T-cell (primary cell): ENCODE measurements around the gene GSTA3. TPM values are rescaled to one million over a fixed set of nuclear protein-coding genes. Genes with fewer than 3 reads are reported as not detected.
A peak's percentile ranks its signal among the peaks of the same experiment; 100 is the strongest.

Source experiments
- ATAC-seq, 4 experiments: fragments of 200-7000 bp in 3 of 4; fragments of 150-1000 bp in 1 of 4; cut with Tn5 transposase; replicated peaks in 1 of 4; 1 replicate in 3 of 4; 2 replicates in 1 of 4; pipeline ENCODE4 v1.10.0; 2021; ENCODE audit warnings: moderate library complexity in 3 of 4, mild to moderate bottlenecking in 2 of 4, moderate number of reproducible peaks in 1 of 4
- CTCF ChIA-PET, 2 donors: fragments of 300-600 bp; sonication (Branson Sonifier 250); formaldehyde crosslinking; loops; one replicate each; lab custom pipeline; 2022; ENCODE audit warnings: antibody characterized with exemption in 2 of 2; lab: Charles Lee
- POLR2A ChIA-PET, 2 donors: fragments of 300-600 bp; sonication (Branson Sonifier 250); formaldehyde crosslinking; loops; one replicate each; lab custom pipeline; 2022; ENCODE audit warnings: antibody characterized with exemption in 2 of 2; lab: Charles Lee
- DNase-seq, 35 experiments: peaks; one replicate each; pipeline versions ENCODE4 v3.0.0 to v3.0.0-alpha.2; 2013 to 2023
- H3K27ac ChIP-seq: one replicate; pipeline ENCODE4 v1.5.1; 2013; ENCODE audit warnings: low read length
- H3K27me3 ChIP-seq, 2 experiments: replicated peaks in 1 of 2; 1 replicate in 1 of 2; 2 replicates in 1 of 2; pipeline versions ENCODE4 v1.6.1 to v1.7.0; 2013; ENCODE audit warnings: low read length in 1 of 2, mixed read lengths in 1 of 2; ENCODE audit not compliant: control insufficient read depth in 2 of 2, insufficient read depth in 2 of 2; ENCODE audit errors: extremely low read depth in 1 of 2
- H3K36me3 ChIP-seq, 2 donors: 1 replicate in 1 of 2; 2 replicates in 1 of 2; pipeline versions ENCODE4 v1.6.1 to v1.7.0; 2013; ENCODE audit warnings: low read length in 1 of 2; ENCODE audit not compliant: control insufficient read depth in 2 of 2, insufficient read depth in 1 of 2; ENCODE audit errors: extremely low read depth in 1 of 2
- H3K4me1 ChIP-seq, 2 experiments: 1 replicate in 1 of 2; 2 replicates in 1 of 2; pipeline versions ENCODE4 v1.6.1 to v1.7.0; 2013; ENCODE audit warnings: low read length in 2 of 2, mixed read lengths in 1 of 2; ENCODE audit not compliant: insufficient read depth in 2 of 2, control insufficient read depth in 1 of 2; ENCODE audit errors: extremely low read depth in 1 of 2
- H3K4me3 ChIP-seq, 2 donors: 1 replicate in 1 of 2; 2 replicates in 1 of 2; pipeline versions ENCODE4 v1.5.1 to v1.7.0; 2013; ENCODE audit warnings: mild to moderate bottlenecking in 2 of 2, low read length in 1 of 2, moderate library complexity in 1 of 2; ENCODE audit not compliant: control insufficient read depth in 1 of 2; ENCODE audit errors: extremely low read depth in 1 of 2
- H3K9me3 ChIP-seq: 2 replicates; pipeline ENCODE4 v1.7.0; 2013
- H3K27ac Mint-ChIP-seq, 2 donors: one replicate each; pipeline ENCODE4 v1.8.0; 2020 to 2021; ENCODE audit warnings: mild to moderate bottlenecking in 2 of 2, mixed read lengths in 2 of 2
- H3K27me3 Mint-ChIP-seq, 2 donors: one replicate each; pipeline ENCODE4 v1.8.0; 2021 to 2022; ENCODE audit warnings: mixed read lengths in 2 of 2
- H3K36me3 Mint-ChIP-seq: one replicate; pipeline ENCODE4 v1.8.0; 2021; ENCODE audit warnings: mixed read lengths
- H3K4me1 Mint-ChIP-seq, 3 donors: one replicate each; pipeline ENCODE4 v1.8.0; 2020 to 2022; ENCODE audit warnings: mixed read lengths in 3 of 3, mild to moderate bottlenecking in 1 of 3
- H3K4me3 Mint-ChIP-seq, 3 donors: one replicate each; pipeline ENCODE4 v1.8.0; 2020 to 2022; ENCODE audit warnings: mild to moderate bottlenecking in 3 of 3, mixed read lengths in 3 of 3, moderate library complexity in 3 of 3
- H3K9me3 Mint-ChIP-seq, 3 donors: one replicate each; pipeline ENCODE4 v1.8.0; 2020 to 2022; ENCODE audit warnings: mixed read lengths in 3 of 3
- WGBS: methylation state at CpG from one replicate; pipeline ENCODE4 v1.1.5; 2013; ENCODE audit warnings: missing lambda C conversion rate; ENCODE audit not compliant: insufficient coverage; 5-methylcytosine and 5-hydroxymethylcytosine counted together
- total RNA-seq, 35 experiments: library from RNA in 6 of 35; stranded (reverse) in 6 of 35; fragments of 120-200 nt in 1 of 35; gene quantifications; one replicate each; pipeline versions ENCODE4 v1.2.1 to v1.2.4 and lab custom pipeline; 2013 to 2026

The GSTA3 gene
- total RNA-seq, 5 donors from 2014 or later (not counting 1 experiment from before 2014, with no cell fraction given) = not detected

- H3K36me3 Mint-ChIP-seq = no peaks in the 10 kb centered on the region
- no peak overlapping the region for H3K27ac Mint-ChIP-seq
- Histone ChIP-seq H3K4me1 (no peaks in the 10 kb centered on the region), H3K9me3 (no peaks in the 10 kb centered on the region), H3K27me3 (peaks cover 0 to 3% of the 10 kb centered on the region in 2 experiments), H3K27ac (no peak overlapping the region), H3K4me3 (no peak overlapping the region), H3K36me3 (no peaks in the 10 kb centered on the region)
- peaks cover 0 to 4% of the 10 kb centered on the region in 2 donors for H3K27me3 Mint-ChIP-seq
- ATAC-seq (no peak), DNase-seq (no peak)
- ChIA-PET POLR2A (interaction anchor here in 1 of 2 donors (0.7 kb wide), 1 partner anchor 45 kb away, joined by 6 read pairs; no protein-coding TSS in a partner anchor), CTCF (no interaction called here)
- H3K4me3 Mint-ChIP-seq = no peak overlapping the region
- H3K4me1 Mint-ChIP-seq = no peaks in the 10 kb centered on the region
- H3K9me3 Mint-ChIP-seq = no peaks in the 10 kb centered on the region
- no CpG with 5 or more reads among the region's 3 CpGs for WGBS
These were observed 19.5 kb downstream of the GSTA3 start for GRCh38 chr6:52890018-52890417.

GRCh38 chr6:52887910-52888524 lies 21.5 kb downstream of the GSTA3 start:
- Mint-ChIP-seq H3K4me3 (no peak overlapping the region), H3K4me1 (no peaks in the 10 kb centered on the region), H3K9me3 (no peaks in the 10 kb centered on the region), H3K27me3 (peaks cover 0 to 4% of the 10 kb centered on the region in 2 donors), H3K27ac (no peak overlapping the region), H3K36me3 (no peaks in the 10 kb centered on the region)
- no peaks in the 10 kb centered on the region for H3K9me3 ChIP-seq
- no peak overlapping the region for H3K4me3 ChIP-seq
- ATAC-seq (no peak), DNase-seq (no peak)
- POLR2A ChIA-PET = no interaction called here
- no peaks in the 10 kb centered on the region for H3K36me3 ChIP-seq
- H3K27me3 ChIP-seq = peaks cover 0 to 3% of the 10 kb centered on the region in 2 experiments
- 100% methylated on average over 1 of the region's 3 CpGs for WGBS
- no peak overlapping the region for H3K27ac ChIP-seq
- H3K4me1 ChIP-seq = no peaks in the 10 kb centered on the region
- CTCF ChIA-PET = no interaction called here

- H3K4me3 ChIP-seq = peak overlapping the region; percentile 55 to 67
- Mint-ChIP-seq H3K9me3 (no peaks in the 10 kb centered on the region), H3K27me3 (no peaks in the 10 kb centered on the region), H3K27ac (peak overlapping the region; percentile 58 to 68), H3K4me3 (peak overlapping the region; percentile 80 to 82 (median 80)), H3K36me3 (no peaks in the 10 kb centered on the region), H3K4me1 (peaks cover 5 to 14% (median 6%) of the 10 kb centered on the region in 3 donors)
- POLR2A ChIA-PET = no interaction called here
- CTCF ChIA-PET = interaction anchor here in 1 of 2 donors (0.6 to 1.0 kb wide), 3 partner anchors 10 to 928 kb away, joined by 4 to 5 read pairs (median 5); no protein-coding TSS in a partner anchor
- H3K9me3 ChIP-seq = no peaks in the 10 kb centered on the region
- DNase-seq = peak; percentile 21 to 73 (median 51)
- no peak overlapping the region for H3K27ac ChIP-seq
- no peaks in the 10 kb centered on the region for H3K36me3 ChIP-seq
- ATAC-seq = peak; percentile 96 to 99 (median 97)
- WGBS = 10% methylated on average over 10 of the region's 18 CpGs
- peaks cover 0 to 4% of the 10 kb centered on the region in 2 experiments for H3K27me3 ChIP-seq
- peaks cover 0 to 7% of the 10 kb centered on the region in 2 experiments for H3K4me1 ChIP-seq
These were observed 27.3 kb downstream of the GSTA3 start for GRCh38 chr6:52881996-52882841.

GRCh38 chr6:52881662-52881995 lies 27.9 kb downstream of the GSTA3 start:
- Mint-ChIP-seq H3K27me3 (no peaks in the 10 kb centered on the region), H3K27ac (no peak overlapping the region), H3K4me3 (peak overlapping the region; percentile 80 to 82 (median 80)), H3K9me3 (no peaks in the 10 kb centered on the region), H3K36me3 (no peaks in the 10 kb centered on the region), H3K4me1 (peaks cover 5 to 14% (median 6%) of the 10 kb centered on the region in 3 donors)
- H3K4me1 ChIP-seq = peaks cover 0 to 7% of the 10 kb centered on the region in 2 experiments
- H3K27me3 ChIP-seq = peaks cover 0 to 4% of the 10 kb centered on the region in 2 experiments
- H3K4me3 ChIP-seq = peak overlapping the region in 1 of 2 donors; percentile 55
- ATAC-seq = no peak
- H3K27ac ChIP-seq = no peak overlapping the region
- ChIA-PET POLR2A (no interaction called here), CTCF (interaction anchor here (0.6 to 0.7 kb wide), 3 partner anchors 98 to 916 kb away, joined by 3 to 4 read pairs (median 4); no protein-coding TSS in a partner anchor)
- 74% methylated on average over 4 of the region's 4 CpGs for WGBS
- H3K9me3 ChIP-seq = no peaks in the 10 kb centered on the region
- no peak for DNase-seq
- H3K36me3 ChIP-seq = no peaks in the 10 kb centered on the region

- Mint-ChIP-seq H3K4me3 (no peak overlapping the region), H3K27ac (no peak overlapping the region), H3K36me3 (no peaks in the 10 kb centered on the region), H3K4me1 (peaks cover 5 to 14% (median 6%) of the 10 kb centered on the region in 3 donors), H3K27me3 (peaks cover 2 to 13% of the 10 kb centered on the region in 2 donors), H3K9me3 (no peaks in the 10 kb centered on the region)
- DNase-seq = no peak
- Histone ChIP-seq H3K4me1 (peaks cover 0 to 7% of the 10 kb centered on the region in 2 experiments), H3K27me3 (peaks cover 0 to 7% of the 10 kb centered on the region in 2 experiments), H3K4me3 (no peak overlapping the region), H3K36me3 (no peaks in the 10 kb centered on the region), H3K9me3 (no peaks in the 10 kb centered on the region), H3K27ac (no peak overlapping the region)
- ATAC-seq = no peak
- ChIA-PET POLR2A (no interaction called here), CTCF (interaction anchor here in 1 of 2 donors (0.6 kb wide), 1 partner anchor 36 kb away, joined by 5 read pairs; no protein-coding TSS in a partner anchor)
- WGBS = 40% methylated on average over 1 of the region's 2 CpGs
These were observed 31.7 kb downstream of the GSTA3 start for GRCh38 chr6:52877786-52878185.

GRCh38 chr6:52877168-52877567 lies 32.3 kb downstream of the GSTA3 start:
- CTCF ChIA-PET = no interaction called here
- Mint-ChIP-seq H3K27me3 (peaks cover 2 to 13% of the 10 kb centered on the region in 2 donors), H3K4me1 (peaks cover 1 to 10% (median 3%) of the 10 kb centered on the region in 3 donors), H3K27ac (no peak overlapping the region), H3K36me3 (no peaks in the 10 kb centered on the region), H3K4me3 (no peak overlapping the region), H3K9me3 (no peaks in the 10 kb centered on the region)
- Histone ChIP-seq H3K27ac (no peak overlapping the region), H3K36me3 (no peaks in the 10 kb centered on the region), H3K9me3 (no peaks in the 10 kb centered on the region), H3K4me1 (peaks cover 0 to 6% of the 10 kb centered on the region in 2 experiments), H3K4me3 (no peak overlapping the region), H3K27me3 (peaks cover 0 to 7% of the 10 kb centered on the region in 2 experiments)
- no peak for ATAC-seq
- no peak for DNase-seq
- POLR2A ChIA-PET = interaction anchor here in 1 of 2 donors (0.7 kb wide), 1 partner anchor 311 kb away, joined by 3 read pairs; no protein-coding TSS in a partner anchor
- no CpG with 5 or more reads among the region's 3 CpGs for WGBS
